T1000 (cell line): ENCODE results near the gene CFAP52.
"Not testable (repeated sequence)": the region's sequence is repeated elsewhere in the genome, so short reads cannot be mapped to it uniquely, and the experiment has no call there.

Source experiments
- DNase-seq: peaks from one replicate; lab custom pipeline; 2025; ENCODE audit warnings: mixed read lengths; lab: John Stamatoyannopoulos, UW

The CFAP52 gene

GRCh38 chr17:9576521-9577372, at the start of gene CFAP52:
TSS of gene CFAP52 (plus strand) at chr17:9576642. CDS start at chr17:9576696, 54 bp downstream.
- DNase-seq, result peak; percentile 69

- DNase-seq, result no peak
Observed at GRCh38 chr17:9527788-9528187, 48.7 kb upstream of the CFAP52 start.

GRCh38 chr17:9529033-9529700, 47.3 kb upstream of the CFAP52 start:
- no peak for DNase-seq

- DNase-seq, result no peak
Observed at GRCh38 chr17:9531034-9531433, 45.4 kb upstream of the CFAP52 start.

- DNase-seq, result no peak
Observed at GRCh38 chr17:9532715-9533114, 43.7 kb upstream of the CFAP52 start.

GRCh38 chr17:9533441-9533840, 43.0 kb upstream of the CFAP52 start:
- no peak for DNase-seq

- DNase-seq, result no peak
Observed at GRCh38 chr17:9536061-9536460, 40.4 kb upstream of the CFAP52 start.

GRCh38 chr17:9537177-9537776, 39.2 kb upstream of the CFAP52 start:
- DNase-seq, result no peak

- DNase-seq, result no peak
Observed at GRCh38 chr17:9538626-9539025, 37.8 kb upstream of the CFAP52 start.

GRCh38 chr17:9541718-9542117, 34.7 kb upstream of the CFAP52 start:
- no peak for DNase-seq

GRCh38 chr17:9544221-9544620, 32.2 kb upstream of the CFAP52 start:
- DNase-seq, result no peak

- no peak for DNase-seq
Observed at GRCh38 chr17:9549215-9549614, 27.2 kb upstream of the CFAP52 start.

GRCh38 chr17:9553181-9553580, 23.3 kb upstream of the CFAP52 start:
- DNase-seq, result no peak

GRCh38 chr17:9553596-9553995, 22.8 kb upstream of the CFAP52 start:
- no peak for DNase-seq

- DNase-seq, result not testable (repeated sequence)
Observed at GRCh38 chr17:9554715-9555114, 21.7 kb upstream of the CFAP52 start.

GRCh38 chr17:9557161-9557755, 19.2 kb upstream of the CFAP52 start:
- no peak for DNase-seq

- no peak for DNase-seq
Observed at GRCh38 chr17:9557857-9558256, 18.6 kb upstream of the CFAP52 start.

- DNase-seq, result no peak
Observed at GRCh38 chr17:9564104-9564503, 12.3 kb upstream of the CFAP52 start.

- DNase-seq, result no peak
Observed at GRCh38 chr17:9566067-9566466, 10.4 kb upstream of the CFAP52 start.

GRCh38 chr17:9566739-9567138, 9.7 kb upstream of the CFAP52 start:
- not testable (repeated sequence) for DNase-seq

GRCh38 chr17:9568004-9568403, 8.4 kb upstream of the CFAP52 start:
- no peak for DNase-seq

- DNase-seq, result no peak
Observed at GRCh38 chr17:9568957-9569588, 7.4 kb upstream of the CFAP52 start.
